Mucosa of stomach (tissue), 1 donor: ENCODE measurements around the gene HBA2.
A peak's percentile ranks its signal among the peaks of the same experiment; 100 is the strongest.
"Not testable (repeated sequence)": the region's sequence is repeated elsewhere in the genome, so short reads cannot be mapped to it uniquely, and the experiment has no call there.

Experiments
- H3K27me3 ChIP-seq: one replicate; pipeline ENCODE4 v1.7.0; 2013; ENCODE audit warnings: mild to moderate bottlenecking, low read length; ENCODE audit not compliant: control insufficient read depth, insufficient read depth
- H3K36me3 ChIP-seq: one replicate; pipeline ENCODE4 v1.7.0; 2013; ENCODE audit warnings: low read length; ENCODE audit not compliant: control insufficient read depth, insufficient read depth
- H3K4me1 ChIP-seq: one replicate; pipeline ENCODE4 v1.7.0; 2013; ENCODE audit warnings: mild to moderate bottlenecking, low read length; ENCODE audit not compliant: control insufficient read depth, insufficient read depth
- H3K4me3 ChIP-seq: one replicate; pipeline ENCODE4 v1.7.0; 2013; ENCODE audit warnings: low read length
- H3K9ac ChIP-seq: one replicate; pipeline ENCODE4 v1.7.0; 2013; ENCODE audit warnings: mild to moderate bottlenecking, low read length, moderate library complexity
- H3K9me3 ChIP-seq: one replicate; pipeline ENCODE4 v1.7.0; 2013; ENCODE audit warnings: mild to moderate bottlenecking, low read length, moderate library complexity; ENCODE audit not compliant: control insufficient read depth
- donor health status: Pancreatic carcinoma.

Gene HBA2

DNA sequence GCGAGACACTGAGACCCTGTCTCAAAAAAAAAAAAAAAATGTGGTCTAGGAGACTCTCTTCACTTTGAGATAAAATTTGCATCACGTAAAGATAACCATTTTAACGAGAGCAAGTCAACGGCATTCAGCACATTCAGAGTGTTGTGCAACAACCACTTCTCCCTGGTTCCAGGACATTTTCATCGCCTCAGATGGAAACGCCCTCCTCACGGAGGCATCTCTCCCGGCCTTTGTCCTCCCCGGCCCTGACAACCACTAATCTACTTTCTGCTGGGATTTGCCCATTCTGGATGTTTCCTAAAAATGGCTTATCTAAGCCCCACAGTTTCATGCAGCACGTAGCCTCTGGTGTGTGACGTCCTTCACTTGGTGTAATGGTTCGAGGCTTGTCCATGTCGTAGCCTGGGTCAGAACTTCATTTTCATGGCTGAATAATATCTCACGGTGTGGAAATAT, 27.9 kb upstream of the HBA2 start:
- Histone ChIP-seq H3K27me3 (peaks cover 20% of the 10 kb centered on the region), H3K36me3 (no peaks in the 10 kb centered on the region), H3K4me1 (no peaks in the 10 kb centered on the region), H3K9me3 (no peaks in the 10 kb centered on the region), H3K9ac (no peak overlapping the region), H3K4me3 (no peak overlapping the region)

DNA sequence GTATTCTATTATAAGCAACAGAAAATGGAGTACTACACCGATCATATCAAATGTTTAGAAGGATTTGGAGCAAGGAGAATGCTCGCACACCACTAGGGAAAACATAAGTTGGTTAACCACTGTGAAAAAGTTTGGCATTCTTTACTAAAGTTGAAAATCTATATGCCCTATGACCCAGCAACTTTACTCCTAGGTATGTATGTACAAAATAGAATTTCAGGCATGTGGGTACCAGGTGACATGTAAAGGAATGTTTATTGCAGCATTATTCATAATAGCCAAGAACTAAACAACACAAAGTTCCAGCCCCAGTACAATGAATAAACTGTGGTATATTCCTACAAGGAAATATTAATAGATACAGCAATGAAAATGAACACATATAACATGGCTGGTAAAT, 26.0 kb upstream of the HBA2 start:
- H3K9ac ChIP-seq = no peak overlapping the region
- H3K9me3 ChIP-seq = no peaks in the 10 kb centered on the region
- H3K4me1 ChIP-seq = no peaks in the 10 kb centered on the region
- H3K27me3 ChIP-seq = peaks cover 20% of the 10 kb centered on the region
- no peak overlapping the region for H3K4me3 ChIP-seq
- H3K36me3 ChIP-seq = no peaks in the 10 kb centered on the region

DNA sequence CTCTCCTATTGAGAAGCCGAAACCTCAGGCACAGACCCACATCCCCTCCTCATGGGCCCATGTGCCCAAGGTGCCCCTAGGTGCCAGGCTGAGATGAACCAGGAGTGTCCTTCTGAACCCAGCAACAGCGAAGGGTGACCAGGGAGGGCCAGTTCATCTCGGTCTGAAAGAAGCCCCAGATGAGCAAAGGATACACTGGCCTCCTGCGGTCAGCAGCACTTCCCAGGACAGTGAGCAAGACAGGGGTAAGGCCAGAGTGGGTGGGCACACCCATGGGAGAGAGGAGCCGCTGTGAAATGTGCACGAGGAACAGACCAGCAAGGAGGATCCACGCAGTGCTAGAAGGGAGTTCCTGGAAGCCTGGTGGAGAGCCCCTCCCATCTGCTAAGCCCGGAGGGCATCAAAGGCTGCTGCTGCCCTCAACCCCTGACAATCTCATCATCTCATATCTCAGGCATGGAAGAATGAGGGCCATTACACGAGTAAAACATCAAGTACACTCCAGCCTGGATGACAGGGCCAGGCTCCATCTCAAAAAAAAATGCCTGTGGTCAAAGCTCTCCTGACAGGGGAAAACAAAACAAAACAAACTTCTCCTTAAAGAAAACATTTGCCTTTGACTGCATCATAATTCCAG, 23.5 kb upstream of the HBA2 start:
- Histone ChIP-seq H3K9me3 (no peaks in the 10 kb centered on the region), H3K27me3 (peaks cover 17% of the 10 kb centered on the region), H3K4me3 (no peak overlapping the region), H3K9ac (no peak overlapping the region), H3K36me3 (no peaks in the 10 kb centered on the region), H3K4me1 (peaks cover 4% of the 10 kb centered on the region)

DNA sequence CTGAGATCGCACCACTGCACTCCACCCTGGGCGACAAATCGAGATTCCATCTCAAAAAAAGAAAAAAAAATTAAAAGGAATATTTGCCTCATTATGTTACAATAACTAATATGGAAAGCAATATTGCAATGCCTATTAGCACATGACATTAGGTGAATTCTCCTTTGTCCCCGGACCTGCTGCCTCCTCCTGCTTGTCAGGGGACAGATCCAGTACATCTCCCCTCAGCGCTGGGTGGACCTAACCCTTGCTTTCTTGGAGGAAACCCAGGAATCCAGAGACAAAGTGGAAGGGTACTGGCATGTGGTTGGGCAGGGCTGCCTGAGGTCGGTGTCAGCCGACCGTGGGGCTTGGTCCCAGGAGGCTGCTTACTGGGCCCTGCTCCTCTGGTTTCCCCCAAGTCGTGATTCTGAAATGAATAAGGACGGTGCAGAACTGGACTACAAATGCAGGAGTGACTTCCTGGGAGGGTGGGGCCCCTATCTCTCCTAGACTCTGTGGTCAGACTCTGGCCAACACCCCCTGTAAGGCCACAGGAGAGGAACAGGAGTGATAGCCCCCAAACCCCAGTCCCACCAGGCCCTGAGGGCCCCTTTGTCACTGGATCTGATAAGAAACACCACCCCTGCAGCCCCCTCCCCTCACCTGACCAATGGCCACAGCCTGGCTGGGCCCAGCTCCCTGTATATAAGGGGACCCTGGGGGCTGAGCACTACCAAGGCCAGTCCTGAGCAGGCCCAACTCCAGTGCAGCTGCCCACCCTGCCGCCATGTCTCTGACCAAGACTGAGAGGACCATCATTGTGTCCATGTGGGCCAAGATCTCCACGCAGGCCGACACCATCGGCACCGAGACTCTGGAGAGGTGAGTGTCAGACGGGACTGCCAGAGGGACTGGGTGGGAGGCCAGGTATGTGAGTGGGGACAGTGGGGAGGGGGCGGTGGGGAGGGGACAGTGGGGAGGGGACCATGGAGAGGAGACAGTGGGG, 20.2 kb upstream of the HBA2 start, which contains the start of gene HBZ:
HBZ (plus strand) TSS at position 504 of the 988 bp plus-strand sequence; CDS start at position 770, 266 bp downstream.
- Histone ChIP-seq H3K9ac (no peak within 1 kb of the TSS), H3K27me3 (peaks cover 24% of the 10 kb centered on the region), H3K4me3 (no peak within 1 kb of the TSS), H3K4me1 (peaks cover 11% of the 10 kb centered on the region), H3K9me3 (no peaks in the 10 kb centered on the region), H3K36me3 (no peaks in the 10 kb centered on the region)

DNA sequence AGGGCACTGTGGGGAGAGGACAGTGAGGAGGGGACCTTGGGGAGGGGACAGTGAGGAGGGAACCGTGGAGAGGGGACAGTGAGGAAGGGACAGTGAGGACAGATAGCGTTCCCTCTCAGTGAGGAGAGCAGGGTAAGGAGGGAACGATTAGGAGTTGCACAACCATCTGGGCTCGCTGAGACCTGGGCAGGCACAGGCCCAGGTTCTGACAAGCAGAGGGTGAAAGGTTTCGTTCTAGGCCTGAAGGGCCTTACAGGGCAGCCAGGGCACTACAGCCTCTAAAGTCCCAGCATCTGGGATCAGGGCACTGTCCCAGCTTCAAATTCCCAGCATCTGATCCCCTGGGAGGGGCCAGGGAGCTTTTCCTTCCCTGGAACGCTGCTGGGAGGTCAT, 19.6 kb upstream of the HBA2 start:
- H3K4me3 ChIP-seq, H3K9me3 ChIP-seq, H3K9ac ChIP-seq, H3K36me3 ChIP-seq: not testable (repeated sequence)
- Histone ChIP-seq H3K4me1 (peaks cover 11% of the 10 kb centered on the region), H3K27me3 (peaks cover 24% of the 10 kb centered on the region)

DNA sequence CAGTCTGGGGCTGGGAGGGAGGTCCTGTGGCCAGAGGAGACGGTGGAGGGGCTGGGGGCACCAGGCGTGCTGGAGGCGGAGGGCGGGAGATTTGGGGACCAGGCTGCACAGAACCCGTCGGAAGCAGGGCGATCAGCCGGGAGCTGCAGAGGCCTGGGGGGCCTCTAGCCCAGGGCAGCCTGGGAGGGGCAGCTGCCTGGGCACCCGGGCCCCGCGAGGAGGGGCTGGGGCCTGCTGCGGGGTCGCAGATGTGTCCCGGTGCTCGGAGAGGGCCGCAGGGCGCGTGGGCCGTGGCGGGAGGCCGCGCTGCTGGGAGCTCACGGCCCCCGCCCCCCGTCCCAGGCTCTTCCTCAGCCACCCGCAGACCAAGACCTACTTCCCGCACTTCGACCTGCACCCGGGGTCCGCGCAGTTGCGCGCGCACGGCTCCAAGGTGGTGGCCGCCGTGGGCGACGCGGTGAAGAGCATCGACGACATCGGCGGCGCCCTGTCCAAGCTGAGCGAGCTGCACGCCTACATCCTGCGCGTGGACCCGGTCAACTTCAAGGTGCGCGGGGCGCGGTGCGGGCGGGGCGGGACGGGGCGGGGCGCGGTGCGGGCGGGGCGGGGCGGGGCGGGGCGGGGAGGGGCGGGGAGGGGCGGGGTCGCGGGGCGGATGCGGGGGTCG, 19.0 kb upstream of the HBA2 start:
- not testable (repeated sequence) for H3K4me3 ChIP-seq, H3K9ac ChIP-seq, H3K36me3 ChIP-seq, H3K9me3 ChIP-seq
- Histone ChIP-seq H3K27me3 (peaks cover 18% of the 10 kb centered on the region), H3K4me1 (peaks cover 11% of the 10 kb centered on the region)

DNA sequence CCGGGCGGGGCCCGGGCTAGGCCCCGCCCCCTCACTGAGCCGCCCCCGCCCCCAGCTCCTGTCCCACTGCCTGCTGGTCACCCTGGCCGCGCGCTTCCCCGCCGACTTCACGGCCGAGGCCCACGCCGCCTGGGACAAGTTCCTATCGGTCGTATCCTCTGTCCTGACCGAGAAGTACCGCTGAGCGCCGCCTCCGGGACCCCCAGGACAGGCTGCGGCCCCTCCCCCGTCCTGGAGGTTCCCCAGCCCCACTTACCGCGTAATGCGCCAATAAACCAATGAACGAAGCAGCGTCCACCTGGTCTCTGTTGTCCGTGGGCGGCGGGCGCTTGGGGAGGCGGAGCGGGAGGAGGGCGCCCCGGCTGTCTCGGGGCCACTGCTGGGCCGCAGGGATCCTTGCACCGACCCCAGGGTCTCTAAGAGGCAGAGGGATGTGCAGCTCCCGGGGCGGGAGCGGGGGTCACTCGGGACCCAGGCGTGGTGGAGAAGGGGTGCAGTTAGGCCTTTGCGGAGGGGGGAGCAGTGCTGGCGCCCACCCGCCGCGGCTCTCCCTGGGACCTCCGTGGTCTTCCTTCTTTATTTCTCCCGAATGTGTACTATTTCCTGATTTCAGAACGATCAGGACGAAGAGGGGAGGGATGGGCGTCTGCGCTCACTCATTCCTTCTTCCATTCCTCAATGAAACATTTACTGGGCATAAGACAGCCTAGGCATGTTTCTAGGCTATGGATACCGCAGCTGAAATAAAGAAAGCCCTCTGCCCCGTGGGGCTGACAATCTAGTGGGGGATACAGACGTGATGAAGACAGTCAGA, 18.3 kb upstream of the HBA2 start:
- Histone ChIP-seq H3K27me3 (peaks cover 11% of the 10 kb centered on the region), H3K36me3 (no peaks in the 10 kb centered on the region), H3K9ac (peak overlapping the region; percentile 47), H3K9me3 (no peaks in the 10 kb centered on the region), H3K4me1 (peaks cover 11% of the 10 kb centered on the region), H3K4me3 (no peak overlapping the region)

DNA sequence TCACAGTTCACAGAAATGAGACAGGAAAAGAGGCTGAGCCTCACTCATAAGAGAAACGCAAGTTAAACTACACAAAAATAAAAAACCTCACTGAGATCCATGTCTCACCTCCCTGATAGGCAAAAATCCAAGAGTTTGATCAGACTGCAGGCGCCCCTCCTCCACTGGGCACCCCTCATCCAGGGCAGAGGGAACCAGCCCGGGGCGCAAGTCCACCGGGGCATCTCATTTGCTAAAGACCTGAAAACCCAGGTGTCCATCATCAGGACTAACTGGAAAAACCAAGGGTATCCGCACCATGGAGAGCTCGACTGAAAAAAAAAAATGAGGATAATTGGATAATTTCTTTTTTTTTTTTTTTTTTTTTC, 17.7 kb upstream of the HBA2 start:
- H3K9ac ChIP-seq = no peak overlapping the region
- peaks cover 10% of the 10 kb centered on the region for H3K27me3 ChIP-seq
- no peak overlapping the region for H3K4me3 ChIP-seq
- peaks cover 11% of the 10 kb centered on the region for H3K4me1 ChIP-seq
- no peaks in the 10 kb centered on the region for H3K36me3 ChIP-seq
- H3K9me3 ChIP-seq = no peaks in the 10 kb centered on the region

DNA sequence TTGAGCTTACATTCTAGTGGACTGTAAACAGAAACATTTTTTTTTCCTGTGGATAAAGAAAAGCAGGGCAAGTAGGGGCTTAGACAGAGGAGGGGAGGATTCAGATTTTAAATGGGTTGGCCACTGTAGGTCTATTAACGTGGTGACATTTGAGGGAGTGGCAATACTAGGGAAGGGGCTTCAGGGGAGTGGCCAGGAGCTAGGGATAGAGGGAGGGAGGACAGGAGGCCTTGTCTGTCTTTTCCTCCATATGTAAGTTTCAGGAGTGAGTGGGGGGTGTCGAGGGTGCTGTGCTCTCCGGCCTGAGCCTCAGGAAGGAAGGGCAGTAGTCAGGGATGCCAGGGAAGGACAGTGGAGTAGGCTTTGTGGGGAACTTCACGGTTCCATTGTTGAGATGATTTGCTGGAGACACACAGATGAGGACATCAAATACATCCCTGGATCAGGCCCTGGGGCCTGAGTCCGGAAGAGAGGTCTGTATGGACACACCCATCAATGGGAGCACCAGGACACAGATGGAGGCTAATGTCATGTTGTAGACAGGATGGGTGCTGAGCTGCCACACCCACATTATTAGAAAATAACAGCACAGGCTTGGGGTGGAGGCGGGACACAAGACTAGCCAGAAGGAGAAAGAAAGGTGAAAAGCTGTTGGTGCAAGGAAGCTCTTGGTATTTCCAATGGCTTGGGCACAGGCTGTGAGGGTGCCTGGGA, 13.4 kb upstream of the HBA2 start:
- Histone ChIP-seq H3K9ac (no peak overlapping the region), H3K4me1 (peaks cover 8% of the 10 kb centered on the region), H3K9me3 (no peaks in the 10 kb centered on the region), H3K4me3 (no peak overlapping the region), H3K27me3 (peaks cover 20% of the 10 kb centered on the region), H3K36me3 (no peaks in the 10 kb centered on the region)

DNA sequence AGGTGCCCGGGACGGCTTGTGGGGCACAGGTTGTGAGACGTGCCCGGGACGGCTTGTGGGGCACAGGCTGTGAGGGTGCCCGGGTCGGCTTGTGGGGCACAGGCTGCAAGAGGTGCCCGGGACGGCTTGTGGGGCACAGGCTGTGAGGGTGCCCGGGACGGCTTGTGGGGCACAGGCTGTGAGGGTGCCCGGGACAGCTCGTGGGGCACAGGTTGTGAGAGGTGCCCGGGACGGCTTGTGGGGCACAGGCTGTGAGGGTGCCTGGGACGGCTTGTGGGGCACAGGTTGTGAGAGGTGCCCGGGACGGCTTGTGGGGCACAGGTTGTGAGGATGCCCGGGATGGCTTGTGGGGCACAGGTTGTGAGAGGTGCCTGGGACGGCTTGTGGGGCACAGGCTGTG, 12.4 kb upstream of the HBA2 start:
- not testable (repeated sequence) for H3K9me3 ChIP-seq, H3K36me3 ChIP-seq, H3K9ac ChIP-seq, H3K4me1 ChIP-seq, H3K4me3 ChIP-seq
- peaks cover 18% of the 10 kb centered on the region for H3K27me3 ChIP-seq

DNA sequence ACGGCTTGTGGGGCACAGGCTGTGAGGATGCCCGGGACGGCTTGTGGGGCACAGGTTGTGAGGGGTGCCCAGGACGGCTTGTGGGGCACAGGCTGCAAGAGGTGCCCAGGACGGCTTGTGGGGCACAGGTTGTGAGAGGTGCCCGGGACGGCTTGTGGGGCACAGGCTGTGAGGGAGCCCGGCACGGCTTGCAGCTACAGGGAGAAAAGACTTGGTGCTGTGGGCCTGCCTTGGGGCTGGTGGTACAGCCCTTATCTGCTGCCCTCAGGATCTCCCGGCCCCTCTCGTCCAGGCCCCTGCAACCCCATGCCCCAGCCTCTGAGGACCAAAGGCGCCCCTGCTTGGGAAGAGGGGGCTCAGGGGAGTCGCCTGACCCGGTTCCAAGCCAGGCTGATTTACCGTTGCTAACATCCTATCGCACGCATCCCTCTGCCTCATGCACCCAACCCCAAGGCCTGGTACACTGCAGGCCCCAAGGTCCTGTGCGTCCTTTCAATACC, 11.9 kb upstream of the HBA2 start:
- Histone ChIP-seq H3K4me1 (peaks cover 8% of the 10 kb centered on the region), H3K36me3 (no peaks in the 10 kb centered on the region), H3K27me3 (peaks cover 23% of the 10 kb centered on the region)

More for the DNA sequence above, 11.9 kb upstream of the HBA2 start:
- H3K9me3 ChIP-seq = no peaks in the 10 kb centered on the region
- no peak overlapping the region for H3K9ac ChIP-seq
- no peak overlapping the region for H3K4me3 ChIP-seq
